Left ventricle myocardium inferior (tissue), 1 donor: Measurements from ENCODE around the gene FZD1. TPM values are rescaled to one million over a fixed set of nuclear protein-coding genes. Genes with fewer than 3 reads are reported as not detected.
A peak's percentile ranks its signal among the peaks of the same experiment; 100 is the strongest.

ENCODE experiments used
- DNase-seq: peaks from one replicate; pipeline ENCODE4 v3.0.0-alpha.2; 2020
- H3K27ac ChIP-seq: fragments of 200-600 bp; replicated peaks from 2 replicates; pipeline ENCODE4 v1.8.0; 2021
- H3K27me3 ChIP-seq: fragments of 200-600 bp; 2 replicates; pipeline ENCODE4 v1.8.0; 2021; ENCODE audit warnings: low read depth
- H3K36me3 ChIP-seq: fragments of 200-600 bp; 2 replicates; pipeline ENCODE4 v1.8.0; 2021
- H3K4me1 ChIP-seq: fragments of 200-600 bp; 2 replicates; pipeline ENCODE4 v1.8.0; 2021
- H3K4me3 ChIP-seq: fragments of 200-600 bp; 2 replicates; pipeline ENCODE4 v1.8.0; 2021; ENCODE audit warnings: mild to moderate bottlenecking, moderate library complexity
- H3K9me3 ChIP-seq: fragments of 200-600 bp; replicated peaks from 2 replicates; pipeline ENCODE4 v1.8.0; 2021
- intact Hi-C: fragments of 100-400 bp; cut with micrococcal nuclease; formaldehyde crosslinking; loops from one replicate; pipeline ENCODE4 v1.11.0; 2022
- long read RNA-seq: library from polyadenylated mRNA; unstranded; transcript quantifications from one replicate; pipeline ENCODE4 v2.0.0, GENCODE V29; 2021
- total RNA-seq: library from RNA; stranded (reverse); fragmentation: NEBNext Ultra II Directional; extraction: Animal tissue kit (Norgen Biotek cat#: 25700); gene quantifications from one replicate; pipeline ENCODE4 v1.2.1, GENCODE V29; 2021
- TF ChIP-seq, protein P1 (sequence below): fragments of 200-600 bp; IDR thresholded peaks from 2 replicates; pipeline ENCODE4 v1.8.0; 2021; ENCODE audit warnings: antibody characterized with exemption, mild to moderate bottlenecking, borderline replicate concordance
- donor health status: DM: no; HTN: yes; CAD: no; lungs with severe emphysema.

Gene FZD1
- 14.1 TPM for total RNA-seq
- long read RNA-seq, full-length matches to known transcripts, result 110 of 111 reads
- long read RNA-seq, partial matches to known transcripts, result 0 of 111 reads
- long read RNA-seq, other reads (novel, unspliced or antisense), result 1 of 111 reads

DNA sequence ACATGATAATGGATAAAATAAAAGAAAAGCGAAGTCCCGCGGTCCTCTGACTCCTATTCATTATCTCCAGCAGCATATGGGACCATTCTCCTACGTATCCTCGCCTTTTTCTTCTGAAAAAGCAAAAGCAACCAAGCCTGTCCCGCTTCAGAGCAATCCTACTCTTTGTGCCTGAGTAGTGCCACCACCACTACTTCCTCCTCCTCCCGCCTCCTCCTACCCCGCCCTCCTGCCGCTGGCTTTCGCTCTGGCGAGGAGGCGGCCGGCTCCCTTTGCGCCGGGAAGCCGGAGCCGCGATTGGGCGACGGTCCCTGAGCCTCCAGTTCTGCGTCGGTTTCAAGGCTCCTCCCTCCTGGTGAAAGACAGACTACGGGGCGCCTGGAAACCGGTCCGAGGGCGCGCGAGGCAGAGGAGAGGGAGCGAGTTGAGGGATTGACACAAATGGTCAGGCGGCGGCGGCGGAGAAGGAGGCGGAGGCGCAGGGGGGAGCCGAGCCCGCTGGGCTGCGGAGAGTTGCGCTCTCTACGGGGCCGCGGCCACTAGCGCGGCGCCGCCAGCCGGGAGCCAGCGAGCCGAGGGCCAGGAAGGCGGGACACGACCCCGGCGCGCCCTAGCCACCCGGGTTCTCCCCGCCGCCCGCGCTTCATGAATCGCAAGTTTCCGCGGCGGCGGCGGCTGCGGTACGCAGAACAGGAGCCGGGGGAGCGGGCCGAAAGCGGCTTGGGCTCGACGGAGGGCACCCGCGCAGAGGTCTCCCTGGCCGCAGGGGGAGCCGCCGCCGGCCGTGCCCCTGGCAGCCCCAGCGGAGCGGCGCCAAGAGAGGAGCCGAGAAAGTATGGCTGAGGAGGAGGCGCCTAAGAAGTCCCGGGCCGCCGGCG, at the start of gene FZD1:
TSS of gene FZD1 (plus strand) at position 388 of the 878 bp plus-strand sequence. CDS start at position 836, 448 bp downstream.
- Histone ChIP-seq H3K4me1 (peaks cover 54% of the 10 kb centered on the region), H3K4me3 (peak within 1 kb of the TSS; percentile 77), H3K27ac (peak within 1 kb of the TSS; percentile 98), H3K27me3 (no peaks in the 10 kb centered on the region), H3K9me3 (no peaks in the 10 kb centered on the region), H3K36me3 (no peaks in the 10 kb centered on the region)
- TF ChIP-seq, protein P1, sequence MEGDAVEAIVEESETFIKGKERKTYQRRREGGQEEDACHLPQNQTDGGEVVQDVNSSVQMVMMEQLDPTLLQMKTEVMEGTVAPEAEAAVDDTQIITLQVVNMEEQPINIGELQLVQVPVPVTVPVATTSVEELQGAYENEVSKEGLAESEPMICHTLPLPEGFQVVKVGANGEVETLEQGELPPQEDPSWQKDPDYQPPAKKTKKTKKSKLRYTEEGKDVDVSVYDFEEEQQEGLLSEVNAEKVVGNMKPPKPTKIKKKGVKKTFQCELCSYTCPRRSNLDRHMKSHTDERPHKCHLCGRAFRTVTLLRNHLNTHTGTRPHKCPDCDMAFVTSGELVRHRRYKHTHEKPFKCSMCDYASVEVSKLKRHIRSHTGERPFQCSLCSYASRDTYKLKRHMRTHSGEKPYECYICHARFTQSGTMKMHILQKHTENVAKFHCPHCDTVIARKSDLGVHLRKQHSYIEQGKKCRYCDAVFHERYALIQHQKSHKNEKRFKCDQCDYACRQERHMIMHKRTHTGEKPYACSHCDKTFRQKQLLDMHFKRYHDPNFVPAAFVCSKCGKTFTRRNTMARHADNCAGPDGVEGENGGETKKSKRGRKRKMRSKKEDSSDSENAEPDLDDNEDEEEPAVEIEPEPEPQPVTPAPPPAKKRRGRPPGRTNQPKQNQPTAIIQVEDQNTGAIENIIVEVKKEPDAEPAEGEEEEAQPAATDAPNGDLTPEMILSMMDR, result no peak
- intact Hi-C loops, result loop anchor here (10.0 kb wide), 1 partner anchor 179 kb away; no protein-coding TSS in a partner anchor
- DNase-seq, result peak; percentile 96

DNA sequence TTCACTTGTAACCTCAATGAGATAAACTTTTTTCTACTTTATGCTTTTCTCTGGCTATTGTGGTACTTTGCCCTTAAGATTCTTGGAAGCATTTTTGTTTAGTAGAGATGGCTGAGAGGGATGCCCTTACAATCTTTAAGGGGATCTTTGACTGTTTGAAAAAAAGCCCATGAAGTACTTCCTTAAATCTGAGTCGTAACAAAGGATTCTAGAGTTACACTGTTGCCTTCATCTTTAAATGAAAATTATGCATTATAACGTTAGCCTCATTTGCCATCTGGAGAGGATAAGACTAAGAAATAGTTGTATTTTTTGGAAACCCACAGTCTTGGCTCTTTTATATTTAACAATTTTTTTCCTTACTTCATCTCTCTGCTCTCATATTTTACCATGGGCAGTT, 37.8 kb upstream of the FZD1 start:
- peaks cover 4% of the 10 kb centered on the region for H3K27me3 ChIP-seq
- no peak overlapping the region for H3K4me3 ChIP-seq
- no peak for DNase-seq
- no peaks in the 10 kb centered on the region for H3K4me1 ChIP-seq
- no peak overlapping the region for H3K27ac ChIP-seq
- H3K36me3 ChIP-seq, result no peaks in the 10 kb centered on the region
- intact Hi-C loops, result no loop called here
- H3K9me3 ChIP-seq, result no peaks in the 10 kb centered on the region
- TF ChIP-seq, protein P1, result no peak

DNA sequence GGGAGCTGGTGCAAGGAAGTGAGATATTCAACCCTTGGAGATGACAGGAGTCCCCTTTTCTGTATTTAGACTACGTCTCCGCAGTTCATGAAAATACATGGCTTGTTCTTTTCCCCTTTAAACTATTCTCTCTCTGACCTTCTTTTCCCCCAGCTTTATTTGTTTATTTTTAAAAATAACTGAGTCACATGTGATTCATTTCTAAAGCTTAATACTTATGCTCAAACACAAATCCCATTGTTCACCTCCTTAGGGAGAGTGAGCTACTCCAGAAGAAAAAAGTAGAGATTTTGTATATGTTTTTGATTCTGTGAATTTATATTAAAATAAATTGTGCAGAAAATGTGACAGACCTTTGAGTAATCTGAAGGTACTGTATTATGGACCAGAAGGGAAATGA, 35.9 kb upstream of the FZD1 start:
- peaks cover 4% of the 10 kb centered on the region for H3K27me3 ChIP-seq
- H3K27ac ChIP-seq, result no peak overlapping the region
- TF ChIP-seq, protein P1, result no peak
- H3K4me1 ChIP-seq, result no peaks in the 10 kb centered on the region
- H3K9me3 ChIP-seq, result no peaks in the 10 kb centered on the region
- no peaks in the 10 kb centered on the region for H3K36me3 ChIP-seq
- no peak overlapping the region for H3K4me3 ChIP-seq
- intact Hi-C loops, result no loop called here
- no peak for DNase-seq

DNA sequence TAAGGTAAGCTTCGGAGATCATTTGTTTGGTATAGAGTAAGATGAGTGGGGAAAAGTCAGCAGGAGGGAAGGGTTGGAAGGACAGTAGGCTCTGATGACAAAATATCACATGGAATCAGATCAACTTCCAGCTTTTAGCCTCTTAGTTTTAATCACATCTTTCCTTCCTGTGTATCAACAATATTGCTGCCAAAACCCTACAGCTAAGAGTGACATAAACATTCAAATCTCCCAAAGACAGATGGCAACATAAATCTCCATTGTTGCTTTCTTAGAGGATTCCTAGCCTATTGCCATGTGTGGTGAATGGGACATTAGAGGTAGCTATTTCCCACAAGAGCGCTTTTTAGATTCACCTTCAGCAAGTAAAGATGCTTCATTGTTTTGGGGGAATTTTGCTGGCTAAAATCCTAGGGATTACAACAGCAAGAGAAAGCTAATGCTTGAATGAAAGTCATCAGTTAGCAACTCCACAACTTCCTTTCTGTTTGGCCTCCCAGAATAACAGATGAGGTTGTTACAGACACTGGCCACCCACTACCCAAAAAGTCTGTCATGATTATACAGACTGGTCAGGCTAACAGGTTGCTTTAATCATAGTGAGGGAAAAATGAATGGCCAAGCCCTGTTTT, 35.2 kb upstream of the FZD1 start:
- intact Hi-C loops, result no loop called here
- Histone ChIP-seq H3K4me3 (no peak overlapping the region), H3K36me3 (no peaks in the 10 kb centered on the region), H3K4me1 (no peaks in the 10 kb centered on the region), H3K9me3 (no peaks in the 10 kb centered on the region), H3K27me3 (peaks cover 4% of the 10 kb centered on the region), H3K27ac (no peak overlapping the region)
- TF ChIP-seq, protein P1, result no peak
- no peak for DNase-seq

DNA sequence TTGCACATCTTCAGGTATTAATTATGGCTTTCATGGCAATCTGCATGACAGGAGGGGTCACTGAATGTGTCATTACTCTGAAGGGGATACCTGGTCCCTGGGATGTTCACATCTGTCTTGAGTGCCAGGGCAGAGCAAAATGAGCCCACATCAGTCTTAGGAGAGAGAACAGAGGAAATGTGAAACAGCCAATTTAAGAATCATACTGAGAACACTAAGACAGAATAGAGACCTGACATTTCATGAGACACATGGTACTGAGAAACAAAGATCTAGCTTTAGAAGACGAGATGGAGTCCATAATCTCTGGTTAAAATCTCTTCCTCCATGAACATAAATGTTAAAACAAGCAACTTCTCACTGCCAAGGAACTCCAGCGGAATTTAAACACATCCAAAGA, 34.1 kb upstream of the FZD1 start:
- no peak overlapping the region for H3K4me3 ChIP-seq
- H3K9me3 ChIP-seq, result no peaks in the 10 kb centered on the region
- H3K4me1 ChIP-seq, result no peaks in the 10 kb centered on the region
- intact Hi-C loops, result no loop called here
- no peak overlapping the region for H3K27ac ChIP-seq
- peaks cover 4% of the 10 kb centered on the region for H3K27me3 ChIP-seq
- DNase-seq, result no peak
- H3K36me3 ChIP-seq, result no peaks in the 10 kb centered on the region
- TF ChIP-seq, protein P1, result no peak
